H1 (cell line): ENCODE measurements around the gene NR2C2.

Source experiments
- ATF2 ChIP-seq: IDR thresholded peaks from 2 replicates; pipeline ENCODE4 v1.6.1; 2012; ENCODE audit warnings: low read length, inconsistent platforms
- CREB1 ChIP-seq: IDR thresholded peaks from 2 replicates; pipeline ENCODE4 v1.6.1; 2012; ENCODE audit warnings: inconsistent platforms
- NRF1 ChIP-seq: IDR thresholded peaks from 2 replicates; pipeline ENCODE4 v1.6.1; 2011; ENCODE audit warnings: mild to moderate bottlenecking, low read depth, low read length, improper control_type of control experiment
- SUZ12 ChIP-seq: fragments of 200-600 bp; sonication (generic); IDR thresholded peaks from 2 replicates; pipeline ENCODE4 v1.6.1; 2012; ENCODE audit warnings: mild to moderate bottlenecking, inconsistent platforms, low read length, moderate library complexity, mixed read lengths
- TBP ChIP-seq: IDR thresholded peaks from 2 replicates; pipeline ENCODE4 v1.6.1; 2011; ENCODE audit warnings: low read depth, low read length, improper control_type of control experiment
- TF ChIP-seq, protein P1 (sequence below), 3 experiments: IDR thresholded peaks; 1 replicate in 2 of 3; 2 replicates in 1 of 3; pipeline versions ENCODE4 v1.5.1 to v1.6.1; 2011; ENCODE audit warnings: low read length in 3 of 3, mild to moderate bottlenecking in 3 of 3, inconsistent platforms in 2 of 3, low read depth in 1 of 3, moderate library complexity in 1 of 3; ENCODE audit not compliant: insufficient read depth in 1 of 3; ENCODE audit errors: control extremely low read depth in 1 of 3

GRCh38 chr3:15051531-15051930 lies 104.1 kb downstream of the NR2C2 start:
- TF ChIP-seq NRF1: no peak
- 0 out of 2 replicates have a peak, but pooled peaks have one; percentile 22 for TF ChIP-seq CREB1
- TF ChIP-seq, protein P1, sequence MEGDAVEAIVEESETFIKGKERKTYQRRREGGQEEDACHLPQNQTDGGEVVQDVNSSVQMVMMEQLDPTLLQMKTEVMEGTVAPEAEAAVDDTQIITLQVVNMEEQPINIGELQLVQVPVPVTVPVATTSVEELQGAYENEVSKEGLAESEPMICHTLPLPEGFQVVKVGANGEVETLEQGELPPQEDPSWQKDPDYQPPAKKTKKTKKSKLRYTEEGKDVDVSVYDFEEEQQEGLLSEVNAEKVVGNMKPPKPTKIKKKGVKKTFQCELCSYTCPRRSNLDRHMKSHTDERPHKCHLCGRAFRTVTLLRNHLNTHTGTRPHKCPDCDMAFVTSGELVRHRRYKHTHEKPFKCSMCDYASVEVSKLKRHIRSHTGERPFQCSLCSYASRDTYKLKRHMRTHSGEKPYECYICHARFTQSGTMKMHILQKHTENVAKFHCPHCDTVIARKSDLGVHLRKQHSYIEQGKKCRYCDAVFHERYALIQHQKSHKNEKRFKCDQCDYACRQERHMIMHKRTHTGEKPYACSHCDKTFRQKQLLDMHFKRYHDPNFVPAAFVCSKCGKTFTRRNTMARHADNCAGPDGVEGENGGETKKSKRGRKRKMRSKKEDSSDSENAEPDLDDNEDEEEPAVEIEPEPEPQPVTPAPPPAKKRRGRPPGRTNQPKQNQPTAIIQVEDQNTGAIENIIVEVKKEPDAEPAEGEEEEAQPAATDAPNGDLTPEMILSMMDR (IDR thresholded peaks at IDR 0.05; ENCODE audit: control extremely low read depth in 1 of 3, insufficient read depth in 1 of 3, low read depth in 1 of 3, low read length in 3 of 3): peak; percentile 80 to 96 (median 81)
- no peak for TF ChIP-seq SUZ12
- no peak for TF ChIP-seq TBP
- no peak for TF ChIP-seq ATF2
